Jurkat, Clone E6-1 (cell line): Measurements from ENCODE around the gene AP2A2.

Source experiments
- DNase-seq: peaks from one replicate; pipeline ENCODE4 v3.0.0-alpha.2; 2011; ENCODE audit warnings: low read depth, low spot score
- H3K4me3 ChIP-seq: 2 replicates; pipeline ENCODE4 v1.5.1; 2011; ENCODE audit warnings: mild to moderate bottlenecking, low read length, control low read depth, moderate library complexity

Gene AP2A2

DNA sequence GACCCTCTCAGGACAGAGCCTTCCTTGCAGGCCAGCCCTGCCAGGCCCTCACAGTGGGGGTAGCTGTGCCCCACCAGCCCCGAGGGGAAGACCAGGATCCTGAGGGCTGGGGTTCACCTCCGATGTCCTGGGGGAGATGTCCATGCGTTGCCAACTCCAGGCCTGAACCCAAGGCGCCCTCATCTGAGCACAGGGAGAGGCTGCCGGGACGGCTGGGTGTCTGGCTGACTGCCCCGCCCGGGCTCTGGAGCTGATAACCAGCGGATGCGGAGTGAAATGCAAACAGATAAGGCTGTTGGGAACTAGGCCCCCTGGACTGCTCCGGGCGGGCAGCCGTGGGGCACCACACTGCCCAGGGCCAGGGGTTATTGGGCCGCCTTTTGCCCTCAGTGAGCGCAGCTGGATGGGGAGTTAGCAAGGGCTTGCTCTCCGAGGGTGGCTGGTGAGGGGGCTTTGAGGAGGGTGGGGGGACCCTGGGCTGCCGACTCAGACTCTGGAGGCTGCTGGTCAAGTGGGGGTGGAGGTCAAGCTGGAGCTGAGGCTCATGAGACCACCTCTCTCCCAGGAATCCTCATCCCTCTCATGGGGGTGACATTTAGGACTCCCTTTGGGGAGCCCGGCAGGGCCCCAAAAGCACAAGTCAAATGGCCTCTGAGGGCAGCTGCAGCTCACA lies 116.4 kb downstream of the AP2A2 start:
- no peak for DNase-seq
- H3K4me3 ChIP-seq = no peak overlapping the region

DNA sequence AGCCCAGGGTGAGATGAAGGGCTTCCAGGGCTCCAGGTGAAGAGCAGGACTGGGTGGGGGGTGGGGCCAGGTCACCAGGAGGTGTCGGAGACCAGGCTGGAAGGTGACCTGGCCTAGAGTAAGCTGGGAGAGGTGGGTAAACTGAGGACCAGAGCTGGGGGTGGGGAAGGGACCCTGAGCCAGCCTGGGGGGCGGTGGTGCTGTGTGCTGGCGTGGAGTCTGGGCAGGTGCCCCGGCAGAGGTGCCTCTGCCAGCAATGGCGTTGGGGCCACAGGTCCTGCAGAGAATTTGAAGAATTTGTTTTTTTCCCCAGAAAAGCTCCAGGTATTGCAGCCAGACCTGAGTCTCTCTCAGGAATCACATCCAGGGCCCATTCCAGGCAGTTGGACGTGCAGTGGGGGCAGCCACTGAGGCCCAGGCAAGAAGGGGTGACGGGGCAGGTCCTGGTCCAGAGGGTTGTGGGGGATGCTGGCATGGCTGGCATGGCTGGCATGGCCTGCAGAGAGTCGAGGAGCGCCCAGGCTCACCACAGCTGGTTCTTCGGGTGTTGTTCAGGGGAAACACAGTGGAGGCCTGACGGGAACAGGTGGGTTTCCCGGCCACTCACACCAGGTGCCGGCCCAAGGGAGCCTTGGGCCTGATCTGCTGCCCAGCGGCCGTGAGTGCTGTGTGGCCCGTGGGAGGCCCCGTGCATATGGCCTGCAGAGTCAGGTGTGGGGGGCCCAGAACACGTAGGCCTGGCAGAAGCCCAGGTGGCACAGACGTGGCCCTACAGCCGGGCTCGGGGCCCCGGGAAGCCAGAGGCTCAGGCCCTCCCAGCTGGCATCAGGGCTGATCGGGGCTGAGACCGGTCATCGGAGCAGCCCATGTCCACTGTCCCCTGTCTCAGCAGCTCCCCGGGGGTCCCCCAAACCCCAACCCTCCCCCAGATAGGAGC lies 117.2 kb downstream of the AP2A2 start:
- no peak overlapping the region for H3K4me3 ChIP-seq
- no peak for DNase-seq

DNA sequence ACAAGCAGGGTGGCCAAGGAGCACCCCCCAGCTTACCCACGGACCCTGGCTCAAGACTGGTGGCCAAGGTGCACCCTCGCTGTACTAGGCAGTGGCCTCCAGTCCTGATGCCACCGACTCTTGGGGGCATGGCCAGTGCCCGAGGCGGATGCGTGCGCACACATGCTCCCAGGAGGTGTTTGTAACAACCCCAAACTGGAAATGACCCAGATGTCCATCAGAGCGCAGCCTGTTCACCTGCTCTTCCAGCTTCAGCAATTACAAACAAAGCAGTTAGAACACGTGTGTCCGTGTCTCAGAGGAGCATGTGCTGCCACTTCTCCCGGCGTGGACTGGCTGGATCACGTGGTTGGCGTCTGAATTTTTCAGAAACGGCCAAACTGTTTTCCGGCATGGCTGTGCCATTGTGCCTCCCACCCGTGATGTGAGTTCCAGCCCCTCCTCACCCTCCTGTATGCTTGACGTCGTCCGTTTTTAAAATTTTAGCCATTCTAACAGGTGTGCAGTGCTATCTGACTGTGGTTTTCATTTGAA lies 118.0 kb downstream of the AP2A2 start:
- H3K4me3 ChIP-seq = no peak overlapping the region
- DNase-seq = no peak

DNA sequence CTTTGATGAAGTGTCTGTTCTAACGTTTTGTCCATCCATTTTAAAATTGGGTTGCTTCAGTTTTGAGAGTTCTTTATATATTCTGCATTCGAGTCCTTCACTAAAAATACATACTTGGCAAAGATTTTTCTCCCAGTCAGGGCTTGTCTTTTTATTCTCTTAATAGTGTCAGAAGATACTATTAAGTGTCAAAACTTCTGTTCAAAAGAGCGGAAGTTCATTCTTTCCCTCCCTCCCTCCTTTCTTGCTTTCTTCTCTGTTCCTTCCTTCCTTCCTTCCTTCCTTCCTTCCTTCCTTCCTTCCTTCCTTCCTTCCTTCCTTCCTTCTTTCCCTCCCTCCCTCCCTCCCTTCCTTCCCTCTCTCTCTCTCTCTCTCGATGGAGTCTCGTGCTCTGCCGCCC lies 118.5 kb downstream of the AP2A2 start:
- H3K4me3 ChIP-seq = no peak overlapping the region
- DNase-seq = no peak

DNA sequence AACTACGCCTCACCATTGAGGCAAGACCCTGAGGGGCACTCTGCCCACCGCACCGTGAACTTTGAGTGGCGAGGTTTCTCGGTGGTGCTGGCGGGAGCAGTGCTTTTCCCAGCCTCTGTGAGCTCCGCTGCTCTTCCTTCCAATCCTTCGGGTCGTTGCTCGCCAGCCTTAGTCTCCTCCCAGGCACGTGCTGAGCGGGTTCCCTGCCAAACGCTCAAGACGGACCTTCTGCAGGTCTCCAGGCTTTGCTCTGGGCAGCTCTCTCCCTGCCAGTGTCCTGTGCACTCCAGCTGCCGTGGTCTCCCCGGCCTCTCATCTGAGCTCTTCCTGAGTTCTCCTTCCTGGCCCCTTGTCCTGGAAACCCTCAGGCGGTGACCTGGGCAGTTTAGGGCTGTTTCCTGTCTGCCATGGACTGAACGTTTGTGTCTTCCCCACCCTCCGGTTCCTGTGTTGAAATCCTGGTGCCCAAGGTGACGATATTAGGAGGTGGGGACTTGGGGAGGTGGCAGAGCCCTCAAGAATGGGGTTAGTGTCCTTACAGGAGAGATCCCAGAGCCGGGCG lies 122.0 kb downstream of the AP2A2 start:
- no peak for DNase-seq
- no peak overlapping the region for H3K4me3 ChIP-seq

DNA sequence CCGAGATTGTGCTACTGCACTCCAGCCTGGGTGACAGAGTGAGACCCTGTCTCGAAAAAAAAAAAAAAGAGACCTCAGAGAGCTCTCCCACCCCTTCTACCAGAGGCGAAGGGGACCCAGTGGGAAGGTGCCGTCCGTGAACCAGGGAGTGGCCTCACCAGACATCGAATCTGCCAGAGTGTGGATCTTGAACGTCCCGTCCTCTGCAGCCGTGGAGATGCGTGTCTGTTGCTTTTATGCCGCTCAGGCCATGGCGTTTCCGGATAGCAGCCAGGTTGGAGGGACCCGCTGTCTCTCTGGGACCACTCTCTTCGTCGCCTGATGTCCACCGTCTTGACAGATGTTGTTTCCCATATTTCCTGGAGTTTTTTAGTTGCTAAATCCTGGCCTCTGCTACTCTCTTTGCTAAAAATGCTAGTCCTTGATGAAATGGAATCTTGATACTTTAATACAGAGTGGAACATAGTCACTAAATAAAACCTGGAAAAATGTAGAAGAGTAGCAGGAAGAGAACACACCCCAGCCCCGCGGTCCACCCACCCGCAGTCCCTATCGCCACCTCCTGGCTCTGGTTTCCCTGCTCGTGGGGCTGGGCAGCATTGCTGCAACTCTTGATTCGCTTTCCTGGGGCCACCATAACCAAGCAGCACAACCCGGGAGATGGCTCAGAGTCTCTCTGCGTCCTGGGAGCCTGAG lies 122.9 kb downstream of the AP2A2 start:
- H3K4me3 ChIP-seq = no peak overlapping the region
- no peak for DNase-seq

DNA sequence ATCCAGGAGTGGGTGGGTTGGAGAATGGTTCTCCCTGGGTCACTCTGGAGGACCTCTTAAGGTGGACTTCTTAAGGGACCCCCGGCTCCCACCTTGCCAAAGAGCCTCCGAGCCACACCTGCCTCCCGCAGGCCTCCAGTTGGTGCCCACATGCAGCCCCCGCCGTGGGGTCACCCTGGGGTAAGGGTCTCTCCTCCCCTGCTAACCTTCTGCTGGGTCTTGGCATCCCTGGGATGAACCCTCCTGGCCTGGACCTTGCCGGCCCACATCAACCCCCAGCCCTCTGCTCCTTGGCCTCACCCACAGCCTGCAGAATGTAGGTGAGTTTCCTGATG lies 123.4 kb downstream of the AP2A2 start:
- no peak overlapping the region for H3K4me3 ChIP-seq
- no peak for DNase-seq

DNA sequence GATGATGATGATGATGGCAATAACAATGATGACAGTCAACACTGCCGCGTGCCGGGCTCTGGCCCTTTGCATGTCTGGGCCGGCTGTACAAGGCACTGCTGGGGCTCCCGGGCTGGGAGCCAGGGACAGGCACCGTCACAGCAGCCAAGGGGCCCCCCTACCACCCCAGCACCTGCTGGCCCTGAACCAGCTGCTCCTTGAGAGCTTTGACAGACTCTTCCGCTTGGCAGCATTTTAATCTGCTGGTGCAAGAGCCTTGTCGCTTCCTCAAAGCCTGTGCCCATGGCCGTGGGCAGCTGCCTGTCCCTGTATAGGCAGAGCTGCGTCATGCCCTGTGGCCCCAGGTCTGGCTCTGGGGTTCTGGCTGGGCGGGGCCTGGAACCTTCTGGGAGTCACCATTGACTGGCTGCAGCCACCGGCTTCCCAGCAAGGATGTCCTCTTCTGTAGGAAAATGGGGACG lies 123.8 kb downstream of the AP2A2 start:
- no peak overlapping the region for H3K4me3 ChIP-seq
- no peak for DNase-seq

DNA sequence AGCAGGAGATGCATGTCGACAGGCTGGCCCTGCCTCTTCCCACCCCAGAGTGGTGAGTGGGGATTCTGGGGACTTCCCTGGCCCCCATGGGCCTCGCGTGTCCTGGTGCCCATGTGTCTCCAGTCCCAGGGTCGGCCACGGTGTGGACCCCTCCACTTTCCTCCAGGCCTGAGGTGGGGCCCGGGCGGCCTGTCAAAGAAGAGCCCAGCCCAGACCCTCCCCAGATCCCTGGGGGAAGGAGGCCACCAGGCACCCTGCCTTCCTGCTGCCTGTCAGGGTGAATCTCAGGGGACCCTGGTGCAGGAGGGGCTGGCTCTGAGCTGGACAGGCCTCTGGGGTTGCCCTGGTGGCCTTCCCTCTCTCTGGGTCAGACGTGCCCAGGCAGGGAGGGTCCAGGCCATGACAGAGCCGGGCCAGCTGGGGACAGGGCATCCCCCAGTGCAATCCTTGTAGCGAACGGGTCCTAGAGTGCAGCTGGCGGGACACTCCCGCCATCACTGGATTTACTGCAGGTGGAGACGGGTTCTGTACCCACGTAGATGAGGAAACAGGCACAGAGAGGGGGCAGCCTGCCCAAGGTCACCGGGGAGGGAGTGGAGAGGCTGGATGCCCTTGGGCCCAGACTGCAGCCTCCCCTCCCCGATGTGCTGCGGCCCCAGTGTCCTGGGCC lies 124.4 kb downstream of the AP2A2 start:
- no peak overlapping the region for H3K4me3 ChIP-seq
- DNase-seq = no peak

DNA sequence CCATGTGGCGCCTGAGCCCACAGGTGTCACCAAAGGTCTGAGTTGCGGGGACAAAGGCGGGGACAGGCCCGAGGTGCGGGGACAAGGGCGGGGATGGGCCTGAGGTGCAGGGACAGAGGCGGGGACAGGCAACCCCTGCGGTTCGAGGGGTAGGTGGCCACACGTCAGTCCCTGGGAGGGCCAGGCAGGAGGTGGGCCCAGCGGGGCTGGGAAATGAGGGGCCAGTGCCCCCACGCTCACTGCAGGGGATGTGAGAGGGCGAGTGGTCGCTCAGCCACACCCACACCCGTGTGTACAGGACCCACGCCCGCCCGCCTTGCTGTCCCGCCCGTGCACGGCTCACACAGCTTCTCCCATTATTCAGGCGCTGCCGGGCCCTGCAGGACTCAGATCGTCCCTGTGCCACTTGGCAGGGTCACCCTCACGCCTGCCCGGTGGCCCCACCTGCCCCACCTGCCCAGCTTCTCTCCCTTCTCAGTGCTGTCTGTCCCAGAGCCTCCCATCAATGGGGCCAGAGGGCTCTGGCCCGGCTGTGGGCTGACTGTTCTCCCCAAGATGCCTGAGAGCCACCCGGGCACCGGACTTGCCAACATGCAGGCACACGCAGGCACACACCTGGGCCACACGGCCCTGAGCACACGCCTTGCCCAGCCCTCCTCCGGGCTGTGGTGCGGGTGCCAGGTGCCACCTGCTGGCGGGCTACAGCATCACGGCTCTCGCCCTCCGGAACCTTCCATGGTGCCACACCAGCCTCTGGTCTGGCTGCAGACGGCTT lies 125.1 kb downstream of the AP2A2 start:
- DNase-seq = peak; percentile 47
- H3K4me3 ChIP-seq = no peak overlapping the region

DNA sequence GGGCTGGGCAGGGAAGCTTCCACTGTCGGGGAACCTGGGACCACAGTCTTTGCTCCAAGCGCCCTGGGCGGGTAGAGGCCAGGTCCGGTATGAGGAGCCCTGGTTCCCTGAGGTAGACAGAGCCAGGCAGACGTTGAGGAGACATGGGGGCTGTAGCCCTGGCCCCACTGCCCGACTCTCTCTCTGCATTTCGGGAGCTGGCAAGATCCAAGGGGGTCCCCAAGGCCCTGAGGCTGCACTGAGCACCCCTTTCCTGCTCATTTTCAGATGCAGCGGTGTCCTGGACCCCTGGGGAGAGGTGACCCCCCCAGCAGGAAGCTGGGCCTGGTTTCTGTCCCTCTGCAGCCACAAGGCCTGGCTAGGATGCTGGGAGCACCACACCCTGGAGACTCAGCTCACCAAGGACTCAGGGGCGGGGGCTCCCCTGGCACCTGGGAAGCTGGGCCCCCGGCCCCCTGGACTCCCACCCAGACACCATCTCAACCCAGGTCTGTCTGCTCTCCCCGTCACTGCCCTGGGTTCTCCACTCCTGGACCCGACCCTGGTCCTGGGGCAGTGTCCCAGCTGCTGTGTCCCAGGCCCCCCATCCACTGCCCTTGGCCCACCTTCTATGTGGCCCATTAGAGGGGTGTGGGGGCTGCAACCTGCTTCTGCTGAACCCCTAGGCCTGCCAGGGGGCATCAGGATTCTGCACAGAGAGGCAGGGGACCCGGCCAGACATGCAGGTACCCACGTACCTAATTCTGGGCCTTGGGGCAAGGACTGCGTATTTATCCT lies 125.9 kb downstream of the AP2A2 start:
- no peak for DNase-seq
- no peak overlapping the region for H3K4me3 ChIP-seq

DNA sequence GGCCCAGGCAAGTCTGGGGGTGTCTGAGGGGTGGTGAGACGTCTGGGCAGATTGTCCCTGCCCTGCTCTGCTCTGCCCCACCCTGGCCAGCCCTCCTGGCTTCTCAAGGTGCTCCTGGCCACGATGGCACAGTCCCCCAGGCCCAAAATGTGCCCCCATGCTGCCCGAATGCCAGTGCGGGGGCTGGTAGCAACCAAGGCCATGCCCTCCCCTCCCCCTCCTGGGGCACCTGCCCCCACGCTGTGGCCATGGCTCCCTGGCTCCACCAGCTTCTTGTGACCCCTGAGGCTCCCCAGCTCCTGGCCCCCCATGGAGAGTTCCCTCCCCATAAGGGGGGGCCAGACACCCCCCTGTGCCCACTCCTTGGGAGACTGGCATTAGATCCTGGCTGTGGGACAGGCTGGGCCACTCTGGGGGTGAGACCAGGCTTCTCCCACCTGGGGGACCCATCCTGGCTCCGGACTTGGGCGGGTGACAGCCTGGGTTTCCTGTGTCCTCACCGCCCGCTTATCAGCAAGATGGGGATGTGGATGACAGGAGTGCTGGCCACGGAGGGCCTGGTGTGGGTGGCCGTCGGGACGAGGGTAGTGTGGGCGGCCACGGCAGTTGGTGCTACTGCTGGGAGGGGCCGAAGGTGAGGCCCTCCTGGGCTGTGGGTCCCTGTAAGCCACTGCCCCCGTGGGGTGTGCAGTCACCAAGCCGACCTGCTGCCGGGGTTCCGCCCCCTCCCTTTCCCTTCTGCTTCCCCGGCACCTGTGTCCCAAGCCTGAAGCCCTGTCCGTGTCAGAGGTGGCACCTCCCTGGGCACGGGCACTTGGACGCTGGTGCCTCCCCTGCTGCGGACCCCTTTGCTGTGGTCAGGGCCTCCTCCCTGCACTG lies 126.7 kb downstream of the AP2A2 start:
- no peak for DNase-seq
- no peak overlapping the region for H3K4me3 ChIP-seq

DNA sequence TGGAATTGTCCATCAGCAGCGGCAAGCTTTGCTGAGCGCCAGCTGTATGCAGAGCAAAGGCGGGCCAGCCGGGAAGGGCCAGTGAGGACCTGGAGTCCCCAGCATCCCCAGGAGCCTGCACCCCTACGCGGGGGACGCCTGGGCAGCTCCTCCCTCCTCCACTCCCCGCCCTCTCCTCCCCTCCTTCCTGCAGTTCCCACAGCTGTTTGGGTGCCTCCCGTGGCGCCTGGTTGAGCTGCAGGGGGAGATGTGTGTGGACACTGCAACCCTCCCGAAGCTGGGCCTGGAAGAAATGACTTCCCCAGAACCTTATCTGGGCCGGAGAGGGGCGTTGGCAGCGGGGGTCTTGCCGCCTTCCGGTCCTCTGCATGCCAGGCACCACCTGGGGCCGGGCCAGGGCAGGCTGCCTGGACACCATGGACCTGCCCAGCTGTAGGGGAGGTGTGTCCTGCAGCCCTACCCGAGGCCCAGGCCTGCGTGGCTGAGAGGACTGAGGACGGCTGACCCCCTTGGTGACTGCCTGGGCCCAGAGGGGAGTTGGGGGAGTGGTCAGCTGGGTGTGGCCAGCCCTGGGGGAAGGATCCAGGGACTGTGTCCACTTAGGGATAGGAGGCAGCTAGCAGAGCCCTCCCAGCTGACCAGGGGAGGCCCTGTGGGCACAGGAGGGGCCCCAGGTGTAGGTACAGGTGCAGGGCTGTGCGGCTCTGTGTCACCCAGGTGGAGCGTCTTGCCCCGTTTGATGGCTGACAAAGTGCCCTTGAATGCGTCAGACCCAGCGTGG lies 127.6 kb downstream of the AP2A2 start:
- no peak overlapping the region for H3K4me3 ChIP-seq
- DNase-seq = no peak

DNA sequence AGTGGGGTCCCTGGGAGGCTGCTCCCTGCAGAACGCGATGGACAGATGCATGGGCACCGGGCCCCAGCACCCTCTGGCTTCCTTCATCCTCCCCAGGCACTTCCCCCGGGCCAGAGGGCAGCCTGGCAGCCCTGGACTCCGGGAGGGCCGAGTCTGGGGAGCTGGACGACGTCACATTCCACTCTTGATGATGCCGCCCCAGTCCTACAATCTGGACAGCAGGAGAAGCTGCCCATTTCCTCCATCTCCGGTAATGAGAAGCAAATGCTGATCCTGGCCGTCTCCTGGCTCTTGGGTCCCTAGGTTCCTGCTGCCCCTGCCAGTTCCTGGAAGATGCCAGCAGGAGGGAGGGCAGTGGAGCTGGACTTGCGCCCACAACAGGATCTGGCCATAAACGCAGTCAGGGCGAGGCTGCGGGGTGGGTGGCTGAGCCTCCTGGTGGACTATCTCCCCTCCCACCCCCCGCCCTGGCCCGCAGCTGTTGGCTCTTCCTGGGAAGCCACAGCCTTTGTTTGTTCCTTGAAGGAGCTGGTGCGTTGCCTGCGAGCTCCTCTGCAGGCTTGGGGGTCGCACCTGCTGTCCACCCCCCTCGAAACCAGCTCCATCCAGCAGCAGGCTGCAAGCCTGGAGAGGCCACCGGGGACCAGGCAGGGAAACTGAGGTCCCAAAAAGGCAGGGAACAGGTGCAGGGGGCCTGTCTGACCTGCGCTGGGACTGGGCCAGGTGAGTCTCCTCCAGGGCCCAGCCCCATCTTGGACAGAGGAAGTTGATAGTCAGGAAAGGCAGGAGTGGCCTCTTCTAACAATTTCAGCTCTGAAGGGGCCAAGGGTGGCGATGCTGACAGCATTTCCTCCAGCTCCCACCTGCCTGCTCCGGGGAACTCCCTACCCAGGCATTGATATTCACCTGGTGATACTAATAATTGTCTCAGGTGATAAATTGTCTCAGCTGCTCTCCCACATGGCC lies 128.8 kb downstream of the AP2A2 start:
- H3K4me3 ChIP-seq = no peak overlapping the region
- no peak for DNase-seq
